Trophoblast cell (in vitro differentiated cells and primary cell): ENCODE results near the gene IPCEF1.
"Not testable (repeated sequence)": the region's sequence is repeated elsewhere in the genome, so short reads cannot be mapped to it uniquely, and the experiment has no call there.

Experiments
- DNase-seq, 2 donors: peaks; one replicate each; pipeline ENCODE4 v3.0.0-alpha.2; 2016
- H2AFZ ChIP-seq: 2 replicates; pipeline ENCODE4 v1.6.1; 2013; ENCODE audit warnings: low read length, moderate library complexity, mild to moderate bottlenecking; ENCODE audit not compliant: insufficient read depth, poor library complexity
- H2AK5ac ChIP-seq: 2 replicates; pipeline ENCODE4 v1.6.1; 2013; ENCODE audit warnings: mild to moderate bottlenecking, low read length
- H2BK120ac ChIP-seq: 2 replicates; pipeline ENCODE4 v1.6.1; 2013; ENCODE audit warnings: low read length, mild to moderate bottlenecking, moderate library complexity; ENCODE audit not compliant: insufficient read depth, poor library complexity
- H2BK12ac ChIP-seq: 2 replicates; pipeline ENCODE4 v1.6.1; 2013; ENCODE audit warnings: mild to moderate bottlenecking, low read length, moderate library complexity
- H2BK5ac ChIP-seq: 2 replicates; pipeline ENCODE4 v1.6.1; 2013; ENCODE audit warnings: low read length, low read depth, moderate library complexity, mild to moderate bottlenecking; ENCODE audit not compliant: poor library complexity
- H3K14ac ChIP-seq: 2 replicates; pipeline ENCODE4 v1.6.1; 2013; ENCODE audit warnings: mild to moderate bottlenecking, low read length
- H3K18ac ChIP-seq: 2 replicates; pipeline ENCODE4 v1.6.1; 2013; ENCODE audit warnings: mild to moderate bottlenecking, low read length
- H3K23ac ChIP-seq: 2 replicates; pipeline ENCODE4 v1.6.1; 2013; ENCODE audit warnings: low read length
- H3K27ac ChIP-seq: 2 replicates; pipeline ENCODE4 v1.5.1; 2013; ENCODE audit warnings: low read depth, mild to moderate bottlenecking, inconsistent platforms, low read length, moderate library complexity
- H3K27me3 ChIP-seq: 2 replicates; pipeline ENCODE4 v1.6.1; 2013; ENCODE audit warnings: inconsistent platforms, mild to moderate bottlenecking, low read length, moderate library complexity; ENCODE audit not compliant: insufficient read depth
- H3K36me3 ChIP-seq, 2 experiments: 1 replicate in 1 of 2; 2 replicates in 1 of 2; pipeline ENCODE4 v1.6.1; 2013; ENCODE audit warnings: low read length in 2 of 2, mild to moderate bottlenecking in 2 of 2, moderate library complexity in 1 of 2; ENCODE audit not compliant: insufficient read depth in 2 of 2, control insufficient read depth in 1 of 2
- H3K4ac ChIP-seq: 2 replicates; pipeline ENCODE4 v1.6.1; 2013; ENCODE audit warnings: low read depth, mild to moderate bottlenecking, low read length, moderate library complexity
- H3K4me1 ChIP-seq, 2 experiments: 1 replicate in 1 of 2; 2 replicates in 1 of 2; pipeline ENCODE4 v1.6.1; 2013; ENCODE audit warnings: low read length in 2 of 2, mild to moderate bottlenecking in 2 of 2, moderate library complexity in 1 of 2; ENCODE audit not compliant: insufficient read depth in 2 of 2, control insufficient read depth in 1 of 2
- H3K4me2 ChIP-seq: 2 replicates; pipeline ENCODE4 v1.6.1; 2013; ENCODE audit warnings: inconsistent platforms, mild to moderate bottlenecking, low read length, moderate library complexity
- H3K4me3 ChIP-seq: 2 replicates; pipeline ENCODE4 v1.5.1; 2013; ENCODE audit warnings: mild to moderate bottlenecking, low read depth, low read length, inconsistent platforms
- H3K79me1 ChIP-seq: one replicate; pipeline ENCODE4 v1.6.1; 2013; ENCODE audit warnings: low read length
- H3K79me2 ChIP-seq: 2 replicates; pipeline ENCODE4 v1.6.1; 2013; ENCODE audit warnings: low read length, mild to moderate bottlenecking; ENCODE audit not compliant: control insufficient read depth, insufficient read depth, poor library complexity
- H3K9ac ChIP-seq: 2 replicates; pipeline ENCODE4 v1.6.1; 2013; ENCODE audit warnings: mild to moderate bottlenecking, low read length
- H3K9me3 ChIP-seq: 2 replicates; pipeline ENCODE4 v1.6.1; 2013; ENCODE audit warnings: low read depth, mild to moderate bottlenecking, control low read depth, inconsistent platforms, low read length; ENCODE audit not compliant: insufficient read depth
- H4K12ac ChIP-seq: 2 replicates; pipeline ENCODE4 v1.6.1; 2013; ENCODE audit warnings: low read depth, mild to moderate bottlenecking, low read length, moderate library complexity
- H4K8ac ChIP-seq: 2 replicates; pipeline ENCODE4 v1.6.1; 2013; ENCODE audit warnings: low read depth, mild to moderate bottlenecking, low read length, moderate library complexity
- H4K91ac ChIP-seq: one replicate; pipeline ENCODE4 v1.6.1; 2013; ENCODE audit warnings: low read depth, mild to moderate bottlenecking, low read length, moderate library complexity
- WGBS: extraction: QIAGEN DNeasy Blood & Tissue Kit; methylation state at CpG from one replicate; pipeline ENCODE4 v1.1.7; 2013; ENCODE audit warnings: missing lambda C conversion rate; ENCODE audit not compliant: insufficient read length, insufficient coverage; ENCODE audit errors: extremely low coverage; 5-methylcytosine and 5-hydroxymethylcytosine counted together

Gene IPCEF1

DNA sequence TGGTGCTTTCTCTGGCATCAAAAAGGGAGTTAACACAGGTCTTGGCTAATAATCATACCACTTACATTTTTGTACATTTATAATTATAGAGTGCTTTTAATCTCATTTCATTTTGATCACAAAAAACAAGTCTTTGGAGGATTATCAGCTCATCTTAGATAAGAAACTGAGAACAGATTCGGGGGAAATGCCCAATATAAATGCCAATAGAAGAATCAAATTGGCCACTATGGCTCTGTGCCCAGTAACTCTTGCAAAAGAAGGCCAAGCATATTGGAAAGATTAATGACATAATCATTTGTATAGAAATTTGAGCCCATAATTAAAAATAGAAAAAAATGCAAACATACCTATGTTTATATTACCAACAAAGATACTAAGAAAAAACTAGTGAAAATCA is 42.5 kb downstream of the IPCEF1 start:
- H2BK12ac ChIP-seq: no peak overlapping the region
- no peak for DNase-seq
- no CpG with 5 or more reads among the region's 1 CpG for WGBS
- no peak overlapping the region for H4K12ac ChIP-seq
- H4K91ac ChIP-seq: no peak overlapping the region
- no peaks in the 10 kb centered on the region for H3K9me3 ChIP-seq
- H3K23ac ChIP-seq: no peak overlapping the region
- no peaks in the 10 kb centered on the region for H3K27me3 ChIP-seq
- H2AFZ ChIP-seq: no peak overlapping the region
- no peak overlapping the region for H3K27ac ChIP-seq
- no peak overlapping the region for H4K8ac ChIP-seq
- no peak overlapping the region for H2BK120ac ChIP-seq
- no peak overlapping the region for H3K4me2 ChIP-seq
- H3K4me1 ChIP-seq: no peaks in the 10 kb centered on the region
- H3K36me3 ChIP-seq: no peaks in the 10 kb centered on the region
- no peak overlapping the region for H2BK5ac ChIP-seq
- no peak overlapping the region for H3K14ac ChIP-seq
- H3K4ac ChIP-seq: no peak overlapping the region
- no peak overlapping the region for H2AK5ac ChIP-seq
- no peak overlapping the region for H3K9ac ChIP-seq
- no peak overlapping the region for H3K4me3 ChIP-seq
- H3K79me2 ChIP-seq: no peaks in the 10 kb centered on the region
- no peak overlapping the region for H3K18ac ChIP-seq
- H3K79me1 ChIP-seq: no peaks in the 10 kb centered on the region

DNA sequence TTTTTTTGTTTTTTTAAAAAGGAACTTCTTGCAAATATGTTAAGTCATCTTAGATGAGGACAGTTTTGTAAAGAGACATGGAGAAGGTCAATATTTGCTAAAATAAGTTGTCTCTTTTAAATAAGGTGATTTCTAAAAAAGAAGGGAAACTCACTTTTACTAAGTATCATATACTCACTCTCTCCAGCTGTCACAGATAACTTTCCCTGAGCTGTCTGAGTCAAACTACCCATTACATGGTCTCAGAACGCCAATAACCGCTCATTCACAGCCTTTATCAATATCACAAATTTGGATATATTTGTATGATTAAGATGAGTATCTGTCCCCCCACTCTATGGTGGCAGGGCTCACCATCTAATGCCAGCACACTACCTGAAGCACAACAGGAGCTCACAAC is 47.6 kb downstream of the IPCEF1 start:
- Histone ChIP-seq H3K9ac (no peak overlapping the region), H3K79me2 (no peaks in the 10 kb centered on the region), H3K4ac (no peak overlapping the region), H4K91ac (no peak overlapping the region), H2BK12ac (no peak overlapping the region), H2BK120ac (no peak overlapping the region), H3K27ac (no peak overlapping the region), H4K8ac (no peak overlapping the region), H3K4me2 (no peak overlapping the region), H3K27me3 (no peaks in the 10 kb centered on the region), H3K14ac (no peak overlapping the region), H2AK5ac (no peak overlapping the region), H2AFZ (no peak overlapping the region), H3K79me1 (no peaks in the 10 kb centered on the region), H3K4me1 (no peaks in the 10 kb centered on the region), H4K12ac (no peak overlapping the region), H3K4me3 (no peak overlapping the region), H3K18ac (no peak overlapping the region), H3K23ac (no peak overlapping the region), H3K36me3 (no peaks in the 10 kb centered on the region), H3K9me3 (no peaks in the 10 kb centered on the region), H2BK5ac (no peak overlapping the region)
- no peak for DNase-seq
- WGBS: no CpG with 5 or more reads among the region's 2 CpGs

DNA sequence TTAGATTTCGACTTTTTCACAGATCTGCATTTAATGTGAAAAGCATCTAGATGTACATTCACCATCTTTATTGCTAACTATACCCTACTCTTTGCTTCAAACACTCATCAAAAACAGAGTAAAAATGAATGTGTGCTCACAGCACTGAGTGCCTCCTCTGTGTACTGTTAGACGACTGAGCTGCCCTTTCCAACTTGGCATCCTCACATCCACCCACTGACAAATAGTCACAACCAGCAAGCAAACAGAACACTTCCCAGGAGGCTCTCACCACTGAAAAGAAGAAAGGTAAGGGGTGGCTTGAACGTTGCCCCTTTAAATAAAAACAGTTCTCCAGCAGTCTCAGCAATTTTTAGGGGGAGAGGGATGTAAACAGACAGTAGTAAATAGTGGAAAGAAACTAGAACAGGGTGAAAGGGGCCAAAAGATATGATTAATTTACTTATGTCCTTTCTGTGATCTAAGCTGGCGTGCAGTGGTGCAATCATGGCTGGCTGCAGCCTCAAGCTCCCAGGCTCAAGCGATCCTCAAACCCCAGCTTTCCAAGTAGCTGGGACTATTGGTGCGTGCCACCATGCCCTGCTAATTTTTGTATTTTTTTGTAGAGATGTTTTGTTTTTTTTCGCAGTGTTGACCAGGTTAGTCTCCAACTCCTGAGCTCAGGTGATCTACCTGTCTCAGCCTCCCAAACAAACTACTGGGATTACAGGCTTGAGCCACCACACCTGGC is 48.7 kb downstream of the IPCEF1 start:
- H2AK5ac ChIP-seq: no peak overlapping the region
- H3K4ac ChIP-seq: no peak overlapping the region
- no peaks in the 10 kb centered on the region for H3K36me3 ChIP-seq
- no peak overlapping the region for H4K12ac ChIP-seq
- H3K14ac ChIP-seq: no peak overlapping the region
- no peaks in the 10 kb centered on the region for H3K4me1 ChIP-seq
- H3K23ac ChIP-seq: no peak overlapping the region
- H2BK120ac ChIP-seq: no peak overlapping the region
- H2BK12ac ChIP-seq: no peak overlapping the region
- H4K8ac ChIP-seq: no peak overlapping the region
- no peak overlapping the region for H3K18ac ChIP-seq
- H2AFZ ChIP-seq: no peak overlapping the region
- H3K27ac ChIP-seq: no peak overlapping the region
- no peaks in the 10 kb centered on the region for H3K79me2 ChIP-seq
- no peaks in the 10 kb centered on the region for H3K9me3 ChIP-seq
- no peak overlapping the region for H4K91ac ChIP-seq
- H3K27me3 ChIP-seq: no peaks in the 10 kb centered on the region
- 100% methylated on average over 1 of the region's 7 CpGs for WGBS
- no peak for DNase-seq
- H3K4me3 ChIP-seq: no peak overlapping the region
- no peak overlapping the region for H3K4me2 ChIP-seq
- H3K79me1 ChIP-seq: no peaks in the 10 kb centered on the region
- no peak overlapping the region for H2BK5ac ChIP-seq
- H3K9ac ChIP-seq: no peak overlapping the region

DNA sequence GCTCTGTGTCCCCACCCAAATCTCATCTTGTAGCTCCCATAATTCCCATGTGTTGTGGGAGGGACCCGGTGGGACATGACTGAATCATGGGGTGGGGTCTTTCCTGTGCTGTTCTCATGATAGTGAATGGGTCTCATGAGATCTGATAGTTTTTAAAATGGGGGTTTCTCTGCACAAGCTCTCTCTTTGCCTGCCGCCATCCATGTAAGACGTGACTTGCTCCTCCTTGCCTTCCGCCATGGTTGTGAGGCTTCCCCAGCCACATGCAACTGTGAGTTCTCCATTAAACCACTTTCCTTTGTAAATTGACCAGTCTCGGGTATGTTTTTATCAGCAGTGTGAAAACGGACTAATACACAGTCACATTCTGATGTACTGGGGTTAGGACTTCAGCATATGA is 49.5 kb downstream of the IPCEF1 start:
- not testable (repeated sequence) for H2AFZ ChIP-seq, DNase-seq, H3K4me3 ChIP-seq, H3K4me1 ChIP-seq, H3K79me1 ChIP-seq, H3K79me2 ChIP-seq, H4K8ac ChIP-seq, H3K36me3 ChIP-seq, H3K14ac ChIP-seq, H3K27ac ChIP-seq, H3K27me3 ChIP-seq, H2BK5ac ChIP-seq, H2BK12ac ChIP-seq, H4K12ac ChIP-seq, H2BK120ac ChIP-seq, H4K91ac ChIP-seq, H3K9me3 ChIP-seq, H3K4ac ChIP-seq, H3K9ac ChIP-seq, H3K23ac ChIP-seq, H3K4me2 ChIP-seq, H2AK5ac ChIP-seq, H3K18ac ChIP-seq
- WGBS: no CpG with 5 or more reads among the region's 6 CpGs
